OCI-LY7 (cell line): ENCODE data around the gene EML6. TPM values are rescaled to one million over a fixed set of nuclear protein-coding genes. Genes with fewer than 3 reads are reported as not detected.

Experiments used
- BruUV-seq: library from RNA; stranded (reverse); fragments of 400-500 nt; replicated peaks from 2 replicates; lab custom pipeline; 2021; lab: Mats Ljungman, UMichigan
- CTCF ChIA-PET: fragments of 300-600 bp; sonication (Branson Sonifier 250); formaldehyde crosslinking; loops from one replicate; lab custom pipeline; 2022; ENCODE audit warnings: antibody characterized with exemption; ENCODE audit not compliant: unreplicated experiment; lab: Charles Lee
- POLR2A ChIA-PET: fragments of 300-600 bp; sonication (Branson Sonifier 250); formaldehyde crosslinking; loops from one replicate; lab custom pipeline; 2022; ENCODE audit warnings: antibody characterized with exemption; lab: Charles Lee
- DNase-seq: peaks from one replicate; pipeline ENCODE4 v3.0.0-alpha.2; 2015; ENCODE audit warnings: low spot score
- H2AFZ ChIP-seq: fragments of 200-600 bp; sonication (generic), shearing (Covaris generic); 2 replicates; pipeline ENCODE4 v1.6.1; 2014; ENCODE audit warnings: mild to moderate bottlenecking, antibody characterized with exemption, low read length, moderate library complexity
- H3K27ac ChIP-seq: fragments of 200-600 bp; sonication (generic); 2 replicates; pipeline ENCODE4 v1.5.1; 2014; ENCODE audit warnings: mixed run types, low read depth, mild to moderate bottlenecking, moderate library complexity, low read length, inconsistent platforms; ENCODE audit not compliant: poor library complexity, severe bottlenecking
- H3K36me3 ChIP-seq: fragments of 200-600 bp; sonication (generic); 2 replicates; pipeline ENCODE4 v1.6.1; 2014; ENCODE audit warnings: mild to moderate bottlenecking, antibody characterized with exemption, low read length, moderate library complexity, mixed read lengths; ENCODE audit not compliant: insufficient read depth
- H3K4me1 ChIP-seq: fragments of 200-600 bp; sonication (generic); 2 replicates; pipeline ENCODE4 v1.5.1; 2014; ENCODE audit warnings: mild to moderate bottlenecking, low read length; ENCODE audit not compliant: insufficient read depth, poor library complexity, severe bottlenecking
- H3K4me2 ChIP-seq: fragments of 200-600 bp; sonication (generic); 2 replicates; pipeline ENCODE4 v1.6.1; 2014; ENCODE audit warnings: mild to moderate bottlenecking, low read length
- H3K4me3 ChIP-seq: fragments of 200-600 bp; sonication (generic); 2 replicates; pipeline ENCODE4 v1.5.1; 2014; ENCODE audit warnings: mild to moderate bottlenecking, low read depth, low read length; ENCODE audit not compliant: poor library complexity, severe bottlenecking
- H3K79me2 ChIP-seq: fragments of 200-600 bp; sonication (generic); 2 replicates; pipeline ENCODE4 v1.6.1; 2016; ENCODE audit warnings: low read depth, mild to moderate bottlenecking, low read length, moderate library complexity, mixed read lengths; ENCODE audit not compliant: insufficient read depth
- H3K9me2 ChIP-seq: fragments of 200-600 bp; sonication (generic); 2 replicates; pipeline ENCODE4 v1.6.1; 2016; ENCODE audit warnings: mild to moderate bottlenecking, low read length, mixed read lengths; ENCODE audit not compliant: insufficient read depth
- H3K9me3 ChIP-seq: fragments of 200-600 bp; sonication (generic); 2 replicates; pipeline ENCODE4 v1.6.1; 2014; ENCODE audit warnings: mild to moderate bottlenecking, mixed run types, low read length, mixed read lengths
- H4K20me1 ChIP-seq: fragments of 200-600 bp; sonication (generic); 2 replicates; pipeline ENCODE4 v1.6.1; 2014; ENCODE audit warnings: mild to moderate bottlenecking, antibody characterized with exemption, low read length, moderate library complexity, mixed read lengths; ENCODE audit not compliant: insufficient read depth
- CTCF ChIP-seq: fragments of 200-600 bp; sonication (generic); conservative IDR thresholded peaks from 2 replicates; pipeline ENCODE4 v1.5.1; 2014; ENCODE audit warnings: mild to moderate bottlenecking, antibody characterized with exemption, low read length, moderate library complexity, mixed read lengths
- EZH2phosphoT487 ChIP-seq: fragments of 200-600 bp; sonication (generic); IDR thresholded peaks from 2 replicates; pipeline ENCODE4 v1.6.1; 2018; ENCODE audit warnings: low read depth, borderline replicate concordance, mild to moderate bottlenecking, mixed run types, antibody characterized with exemption, low read length, moderate library complexity, mixed read lengths
- intact Hi-C: fragments of 100-400 bp; cut with micrococcal nuclease; formaldehyde crosslinking; loops from one replicate; pipeline ENCODE4 v1.10.0; 2022; ENCODE audit not compliant: unreplicated experiment
- total RNA-seq, 2 experiments: library from RNA; depleted of rRNA in 1 of 2; stranded (reverse); fragments of >200 nt in 1 of 2; shearing (Covaris generic) in 1 of 2; gene quantifications; 2 replicates each; pipeline ENCODE4 v1.2.3, GENCODE V29; 2014 to 2022

The EML6 gene
- total RNA-seq, 2 experiments from 2014 or later = 310 to 367 TPM

GRCh38 chr2:54853616-54854310 lies 130.3 kb downstream of the EML6 start:
- no peaks in the 10 kb centered on the region for H4K20me1 ChIP-seq
- H3K4me2 ChIP-seq = no peak overlapping the region
- no peaks in the 10 kb centered on the region; the same call in 1 of the 2 replicates for H3K79me2 ChIP-seq
- no TSS peak for BruUV-seq
- no peaks in the 10 kb centered on the region for H3K9me2 ChIP-seq
- no peak for TF ChIP-seq EZH2phosphoT487
- TF ChIP-seq CTCF = no peak
- H3K36me3 ChIP-seq = peaks cover 98% of the 10 kb centered on the region
- H3K4me3 ChIP-seq = no peak overlapping the region
- ChIA-PET POLR2A (no interaction called here), CTCF (no interaction called here)
- H3K27ac ChIP-seq = no peak overlapping the region
- intact Hi-C loops = no loop called here
- H2AFZ ChIP-seq = no peak overlapping the region
- H3K9me3 ChIP-seq = no peaks in the 10 kb centered on the region
- no peak for DNase-seq
- H3K4me1 ChIP-seq = no peaks in the 10 kb centered on the region

- no peak for TF ChIP-seq EZH2phosphoT487
- TF ChIP-seq CTCF = no peak
- BruUV-seq = no TSS peak
Observed at GRCh38 chr2:54855434-54855833, 132.0 kb downstream of the EML6 start.

GRCh38 chr2:54858021-54858681 lies 134.7 kb downstream of the EML6 start:
- Histone ChIP-seq H3K9me2 (no peaks in the 10 kb centered on the region), H3K36me3 (peaks cover 98% of the 10 kb centered on the region), H3K9me3 (no peaks in the 10 kb centered on the region), H4K20me1 (no peaks in the 10 kb centered on the region), H3K79me2 (no peaks in the 10 kb centered on the region; the same call in 1 of the 2 replicates), H3K4me3 (no peak overlapping the region), H2AFZ (no peak overlapping the region), H3K4me2 (no peak overlapping the region), H3K27ac (no peak overlapping the region), H3K4me1 (no peaks in the 10 kb centered on the region)
- CTCF ChIA-PET = no interaction called here
- no peak for TF ChIP-seq CTCF
- TF ChIP-seq EZH2phosphoT487 = no peak
- POLR2A ChIA-PET = no interaction called here
- DNase-seq = no peak
- BruUV-seq = no TSS peak
- intact Hi-C loops = no loop called here

More at GRCh38 chr2:54855434-54855833, 132.0 kb downstream of the EML6 start:
- Histone ChIP-seq H3K4me2 (no peak overlapping the region), H3K9me2 (no peaks in the 10 kb centered on the region), H3K4me1 (no peaks in the 10 kb centered on the region), H4K20me1 (no peaks in the 10 kb centered on the region), H3K9me3 (no peaks in the 10 kb centered on the region), H3K27ac (no peak overlapping the region), H2AFZ (no peak overlapping the region), H3K36me3 (peaks cover 98% of the 10 kb centered on the region), H3K79me2 (no peaks in the 10 kb centered on the region; the same call in 1 of the 2 replicates), H3K4me3 (no peak overlapping the region)
- ChIA-PET CTCF (no interaction called here), POLR2A (interaction anchor here (0.6 kb wide), 1 partner anchor 9 kb away, joined by 3 read pairs; no protein-coding TSS in a partner anchor)
- intact Hi-C loops = no loop called here
- DNase-seq = no peak
